Body of pancreas (tissue), 4 donors: Measurements from ENCODE around the gene NUDT22. TPM values are rescaled to one million over a fixed set of nuclear protein-coding genes. Genes with fewer than 3 reads are reported as not detected.

Source experiments
- ATAC-seq: fragments of 150-250 bp; one replicate; pipeline ENCODE4 v1.9.1; 2016
- DNase-seq, 4 donors: peaks; one replicate each; pipeline ENCODE4 v3.0.0-alpha.2; 2019
- H3K27ac ChIP-seq, 4 donors: fragments of 200-600 bp; sonication (generic); 1 replicate in 3 of 4; 2 replicates in 1 of 4; pipeline versions ENCODE4 v1.5.1 to v1.6.1; 2016 to 2019; ENCODE audit warnings: mild to moderate bottlenecking in 1 of 4, mixed read lengths in 1 of 4, moderate library complexity in 1 of 4
- H3K27me3 ChIP-seq, 2 donors: fragments of 200-600 bp; sonication (generic); one replicate each; pipeline ENCODE4 v1.6.0; 2016; ENCODE audit warnings: mild to moderate bottlenecking in 1 of 2
- H3K36me3 ChIP-seq, 2 donors: fragments of 200-600 bp; sonication (generic); replicated peaks in 1 of 2; 2 replicates each; pipeline ENCODE4 v1.5.1; 2016; ENCODE audit warnings: low read depth in 2 of 2; ENCODE audit not compliant: insufficient read depth in 1 of 2
- H3K4me1 ChIP-seq: fragments of 200-600 bp; sonication (generic); one replicate; pipeline ENCODE4 v1.6.0; 2016
- H3K4me3 ChIP-seq, 2 donors: fragments of 200-600 bp; sonication (generic); 1 replicate in 1 of 2; 2 replicates in 1 of 2; pipeline ENCODE4 v1.5.1; 2016 to 2019
- H3K9me3 ChIP-seq, 3 donors: fragments of 200-600 bp; sonication (generic); 1 replicate in 2 of 3; 2 replicates in 1 of 3; pipeline ENCODE4 v1.5.1; 2016
- CTCF ChIP-seq, 7 experiments: fragments of 450-650 bp in 4 of 7; fragments of 200-600 bp in 3 of 7; sonication (generic) in 3 of 7; IDR thresholded peaks; one replicate each; pipeline ENCODE4 v1.5.1; 2016 to 2019; ENCODE audit warnings: antibody characterized with exemption in 7 of 7
- POLR2A ChIP-seq, 3 donors: fragments of 450-650 bp; IDR thresholded peaks; one replicate each; pipeline ENCODE4 v1.6.1; 2016; ENCODE audit warnings: antibody characterized with exemption in 3 of 3, mild to moderate bottlenecking in 2 of 3
- WGBS, 2 donors: methylation state at CpG; one replicate each; pipeline ENCODE4 v1.1.5; 2017; 5-methylcytosine and 5-hydroxymethylcytosine counted together
- intact Hi-C: fragments of 100-400 bp; cut with DNase I; formaldehyde crosslinking; loops from one replicate; pipeline ENCODE4 v1.15.1; 2023
- total RNA-seq, 2 donors: library from RNA; depleted of rRNA; stranded (reverse); fragments of >200 nt; gene quantifications; one replicate each; pipeline ENCODE4 v1.1.0, GENCODE V29; 2016

Gene NUDT22
- total RNA-seq, 2 donors from 2014 or later = 45.9 to 73.5 TPM

- H3K36me3 ChIP-seq = no peaks in the 10 kb centered on the region
- no peaks in the 10 kb centered on the region for H3K9me3 ChIP-seq
- intact Hi-C loops = no loop called here
- TF ChIP-seq CTCF (IDR thresholded peaks at IDR 0.05) (no peak), POLR2A (IDR thresholded peaks at IDR 0.05) (no peak)
- no peak overlapping the region for H3K4me3 ChIP-seq
- ATAC-seq = no peak
- no peak overlapping the region for H3K27ac ChIP-seq
- no peak for DNase-seq
- peaks cover 35% of the 10 kb centered on the region for H3K4me1 ChIP-seq
- whole genome bisulfite sequencing, 2 donors = 26% methylated on average over 13 of the region's 13 CpGs; no CpG with 5 or more reads in 1 of the 2 donors
- no peaks in the 10 kb centered on the region for H3K27me3 ChIP-seq
Observed at GRCh38 chr11:64250415-64251015, 24.4 kb downstream of the NUDT22 start.

DNA sequence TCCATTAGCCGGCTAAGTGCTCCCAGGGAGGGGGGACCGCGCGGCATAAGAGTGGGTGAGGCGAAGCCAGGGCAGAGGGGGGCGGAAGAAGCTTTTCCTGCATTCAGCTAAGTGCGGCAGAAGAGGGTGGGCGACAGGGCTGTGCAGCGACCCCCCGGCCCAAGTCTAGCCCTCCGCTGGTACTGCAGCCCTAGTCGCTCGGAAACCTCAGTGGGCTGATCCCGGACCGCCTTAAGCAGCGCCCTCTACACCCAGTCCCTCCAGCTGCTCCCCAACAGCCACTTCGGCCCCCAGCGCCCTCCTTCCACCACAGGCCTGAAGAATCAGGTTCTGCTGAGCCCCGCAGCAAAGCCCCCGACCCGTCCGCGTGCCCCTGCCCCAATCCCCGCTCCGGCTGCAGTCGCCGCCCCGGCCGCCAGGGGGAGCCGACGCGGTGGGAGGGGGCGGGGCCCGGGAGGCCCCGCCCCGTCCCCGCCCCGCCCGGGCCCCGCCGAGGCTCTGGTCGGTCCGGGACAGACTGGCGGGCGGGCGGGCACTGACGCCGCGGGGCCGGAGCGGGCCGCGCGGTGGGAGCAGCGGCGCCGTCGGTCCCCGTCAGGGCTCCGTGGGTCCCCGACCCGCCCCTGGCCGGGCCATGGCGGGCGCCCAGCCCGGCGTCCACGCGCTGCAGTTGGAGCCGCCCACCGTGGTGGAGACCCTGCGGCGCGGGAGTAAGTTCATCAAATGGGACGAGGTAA is 25.1 kb downstream of the NUDT22 start, which contains the start of gene PLCB3:
Gene PLCB3 (plus strand): TSS at position 515 of the 737 bp plus-strand sequence. CDS start 120 bp downstream, at position 635.
- Histone ChIP-seq H3K36me3 (no peaks in the 10 kb centered on the region), H3K27ac (peak within 1 kb of the TSS in 3 of 4 donors; percentile 46 to 67 (median 48)), H3K4me3 (peak within 1 kb of the TSS; percentile 29 to 62), H3K27me3 (no peaks in the 10 kb centered on the region), H3K4me1 (peaks cover 35% of the 10 kb centered on the region), H3K9me3 (no peaks in the 10 kb centered on the region)
- peak; percentile 54 to 68 (median 62) for DNase-seq
- intact Hi-C loops = no loop called here
- WGBS, 2 donors = 1% methylated on average over 33 of the region's 75 CpGs; no CpG with 5 or more reads in 1 of the 2 donors
- peak; percentile 65 for ATAC-seq
- TF ChIP-seq CTCF (IDR thresholded peaks at IDR 0.05) = peak; percentile 51 to 95 (median 79)
- peak in 1 of 3 donors; percentile 18 for TF ChIP-seq POLR2A (IDR thresholded peaks at IDR 0.05)

DNA sequence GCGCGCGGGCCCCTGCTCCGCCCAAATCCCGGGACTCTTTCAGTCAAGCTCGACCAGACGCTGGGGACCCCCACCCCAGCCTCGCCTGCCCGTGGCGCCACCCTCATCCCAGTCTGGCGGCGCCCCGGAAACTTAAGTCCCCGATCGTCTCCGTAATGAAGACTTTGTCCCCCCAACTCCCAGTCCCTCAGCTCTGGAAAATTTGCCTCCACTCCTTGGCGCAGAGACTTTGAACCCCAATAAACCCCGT is 25.6 kb downstream of the NUDT22 start:
- Histone ChIP-seq H3K4me1 (peaks cover 35% of the 10 kb centered on the region), H3K4me3 (peak overlapping the region; percentile 29 to 62), H3K27me3 (no peaks in the 10 kb centered on the region), H3K9me3 (no peaks in the 10 kb centered on the region), H3K36me3 (no peaks in the 10 kb centered on the region), H3K27ac (peak overlapping the region in 3 of 4 donors; percentile 25 to 67 (median 48))
- WGBS, 2 donors = 0% methylated on average over 8 to 18 of the region's 18 CpGs
- ATAC-seq (no peak), DNase-seq (no peak)
- intact Hi-C loops = no loop called here
- TF ChIP-seq CTCF (IDR thresholded peaks at IDR 0.05) = no peak
- TF ChIP-seq POLR2A (IDR thresholded peaks at IDR 0.05) = no peak

- DNase-seq (peak; percentile 47 to 60 (median 55)), ATAC-seq (peak; percentile 29)
- Histone ChIP-seq H3K36me3 (no peaks in the 10 kb centered on the region), H3K27me3 (no peaks in the 10 kb centered on the region), H3K27ac (peak overlapping the region in 2 of 4 donors; percentile 25 to 67), H3K4me1 (peaks cover 31% of the 10 kb centered on the region), H3K4me3 (peak overlapping the region; percentile 29 to 62), H3K9me3 (no peaks in the 10 kb centered on the region)
- intact Hi-C loops = no loop called here
- WGBS, 2 donors = 3 to 5% methylated on average over 14 to 23 of the region's 23 CpGs
- peak in 4 of 7 experiments; percentile 10 to 40 (median 27) for TF ChIP-seq CTCF (IDR thresholded peaks at IDR 0.05)
- peak in 2 of 3 donors; percentile 24 to 30 for TF ChIP-seq POLR2A (IDR thresholded peaks at IDR 0.05)
Observed at GRCh38 chr11:64252003-64252872, 26.2 kb downstream of the NUDT22 start.
